ENCODE measurements around the gene TSC22D3.

GRCh38 chrX:107823456-107823855, 47.9 kb upstream of the TSC22D3 start:
- no peak for TF ChIP-seq CTCF (IDR thresholded peaks at IDR 0.05)
- no peak for TF ChIP-seq POLR2A (IDR thresholded peaks at IDR 0.05)
- peak in 1 of 2 donors; percentile 44 for TF ChIP-seq EP300 (IDR thresholded peaks at IDR 0.05)

Data from tibial nerve (tissue), 4 donors.